Measurements from ENCODE around the gene RGS3.

The RGS3 gene

GRCh38 chr9:113558632-113559502 lies 95.3 kb downstream of the RGS3 start:
- no peak for FAIRE-seq

GRCh38 chr9:113559834-113560800 lies 96.6 kb downstream of the RGS3 start:
- no peak for FAIRE-seq

GRCh38 chr9:113562653-113563381 lies 99.3 kb downstream of the RGS3 start:
- no peak for FAIRE-seq

- no peak for FAIRE-seq
Measured at GRCh38 chr9:113563826-113564497, 100.4 kb downstream of the RGS3 start.

- FAIRE-seq, result no peak
Measured at GRCh38 chr9:113564498-113565237, 101.1 kb downstream of the RGS3 start.

GRCh38 chr9:113566016-113566711 lies 102.6 kb downstream of the RGS3 start:
- FAIRE-seq, result no peak

GRCh38 chr9:113566712-113567071 lies 103.2 kb downstream of the RGS3 start:
- FAIRE-seq, result no peak

GRCh38 chr9:113567361-113568080 lies 104.0 kb downstream of the RGS3 start:
- FAIRE-seq, result no peak

- FAIRE-seq, result no peak
Measured at GRCh38 chr9:113568081-113568435, 104.5 kb downstream of the RGS3 start.

- FAIRE-seq, result no peak
Measured at GRCh38 chr9:113568571-113569321, 105.2 kb downstream of the RGS3 start.

- no peak for FAIRE-seq
Measured at GRCh38 chr9:113569472-113570060, 106.0 kb downstream of the RGS3 start.

- FAIRE-seq, result no peak
Measured at GRCh38 chr9:113570106-113570505, 106.6 kb downstream of the RGS3 start.

- FAIRE-seq, result no peak
Measured at GRCh38 chr9:113570749-113571711, 107.5 kb downstream of the RGS3 start.

GRCh38 chr9:113572076-113572861 lies 108.7 kb downstream of the RGS3 start:
- no peak for FAIRE-seq

GRCh38 chr9:113573046-113573958 lies 109.8 kb downstream of the RGS3 start:
- no peak for FAIRE-seq

GRCh38 chr9:113573959-113574352 lies 110.4 kb downstream of the RGS3 start:
- FAIRE-seq, result no peak
